Measurements from ENCODE around the gene NFIB.

DNA sequence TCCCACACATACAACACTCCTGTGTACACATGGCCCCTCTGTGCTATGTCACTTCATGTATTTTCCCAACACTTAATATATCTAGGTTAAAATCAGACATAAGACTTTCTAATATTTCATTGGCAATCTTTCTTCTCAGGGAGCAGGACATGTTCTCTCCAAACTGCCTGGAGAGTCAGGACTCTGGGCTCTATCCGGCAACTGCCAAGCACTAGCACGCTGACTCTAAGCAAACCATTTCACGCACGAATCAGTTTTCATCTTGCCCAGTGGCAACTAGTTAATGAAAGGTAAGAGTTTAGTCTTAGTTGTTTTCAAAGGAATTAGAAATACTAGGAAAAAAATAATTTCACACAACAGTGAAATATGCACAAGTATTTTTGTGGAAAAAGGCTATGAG, 124.8 kb downstream of the NFIB start:
- TF ChIP-seq CTCF (IDR thresholded peaks at IDR 0.05) (no peak), POLR2A (IDR thresholded peaks at IDR 0.05) (no peak)

Data from uterus (tissue), 2 donors.